Endothelial cell of umbilical vein (primary cell): ENCODE data around the gene OPRD1.

ENCODE experiments used
- EZH2 ChIP-seq: IDR thresholded peaks from 2 replicates; pipeline ENCODE4 v1.6.1; 2012; ENCODE audit warnings: borderline replicate concordance, low read depth, mild to moderate bottlenecking, moderate library complexity, low read length, inconsistent platforms; ENCODE audit not compliant: severe bottlenecking
- MYC ChIP-seq: IDR thresholded peaks from one replicate; pipeline ENCODE4 v1.6.1; 2011; ENCODE audit warnings: mild to moderate bottlenecking, low read depth, low read length
- POLR2A ChIP-seq: IDR thresholded peaks from 2 replicates; pipeline ENCODE4 v1.6.1; 2012; ENCODE audit warnings: low read depth, mild to moderate bottlenecking, control low read depth, low read length
- POLR2AphosphoS5 ChIP-seq: IDR thresholded peaks from 2 replicates; pipeline ENCODE4 v1.6.1; 2012; ENCODE audit warnings: low read depth, mild to moderate bottlenecking, control low read depth, low read length, moderate library complexity; ENCODE audit not compliant: insufficient read depth
- TF ChIP-seq, protein P1 (sequence below), 2 donors: IDR thresholded peaks; 1 replicate in 1 of 2; 2 replicates in 1 of 2; pipeline ENCODE4 v1.5.1; 2011; ENCODE audit warnings: low read length in 2 of 2, mild to moderate bottlenecking in 2 of 2, moderate library complexity in 2 of 2, control low read depth in 1 of 2, inconsistent platforms in 1 of 2, low read depth in 1 of 2; ENCODE audit not compliant: insufficient read depth in 1 of 2; ENCODE audit errors: extremely low read depth in 1 of 2
- TF ChIP-seq, protein P2 (sequence below): IDR thresholded peaks from 2 replicates; pipeline ENCODE4 v1.6.1; 2011; ENCODE audit not compliant: insufficient read depth, insufficient read length

GRCh38 chr1:28836421-28836956 lies 24.5 kb downstream of the OPRD1 start:
- TF ChIP-seq POLR2AphosphoS5 (no peak), POLR2A (no peak), MYC (no peak), EZH2 (no peak)
- TF ChIP-seq, protein P1, sequence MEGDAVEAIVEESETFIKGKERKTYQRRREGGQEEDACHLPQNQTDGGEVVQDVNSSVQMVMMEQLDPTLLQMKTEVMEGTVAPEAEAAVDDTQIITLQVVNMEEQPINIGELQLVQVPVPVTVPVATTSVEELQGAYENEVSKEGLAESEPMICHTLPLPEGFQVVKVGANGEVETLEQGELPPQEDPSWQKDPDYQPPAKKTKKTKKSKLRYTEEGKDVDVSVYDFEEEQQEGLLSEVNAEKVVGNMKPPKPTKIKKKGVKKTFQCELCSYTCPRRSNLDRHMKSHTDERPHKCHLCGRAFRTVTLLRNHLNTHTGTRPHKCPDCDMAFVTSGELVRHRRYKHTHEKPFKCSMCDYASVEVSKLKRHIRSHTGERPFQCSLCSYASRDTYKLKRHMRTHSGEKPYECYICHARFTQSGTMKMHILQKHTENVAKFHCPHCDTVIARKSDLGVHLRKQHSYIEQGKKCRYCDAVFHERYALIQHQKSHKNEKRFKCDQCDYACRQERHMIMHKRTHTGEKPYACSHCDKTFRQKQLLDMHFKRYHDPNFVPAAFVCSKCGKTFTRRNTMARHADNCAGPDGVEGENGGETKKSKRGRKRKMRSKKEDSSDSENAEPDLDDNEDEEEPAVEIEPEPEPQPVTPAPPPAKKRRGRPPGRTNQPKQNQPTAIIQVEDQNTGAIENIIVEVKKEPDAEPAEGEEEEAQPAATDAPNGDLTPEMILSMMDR (IDR thresholded peaks at IDR 0.05; ENCODE audit: extremely low read depth in 1 of 2, insufficient read depth in 1 of 2, low read depth in 1 of 2, low read length in 2 of 2), result no peak
- TF ChIP-seq, protein P2, sequence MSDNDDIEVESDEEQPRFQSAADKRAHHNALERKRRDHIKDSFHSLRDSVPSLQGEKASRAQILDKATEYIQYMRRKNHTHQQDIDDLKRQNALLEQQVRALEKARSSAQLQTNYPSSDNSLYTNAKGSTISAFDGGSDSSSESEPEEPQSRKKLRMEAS, result no peak
